LoVo (cell line): Measurements from ENCODE around the gene SYAP1.
"Not testable (repeated sequence)": the region's sequence is repeated elsewhere in the genome, so short reads cannot be mapped to it uniquely, and the experiment has no call there.

Experiments
- DNase-seq: peaks from one replicate; pipeline ENCODE4 v3.0.0-alpha.2; 2016; ENCODE audit warnings: low spot score

The SYAP1 gene

GRCh38 chrX:16719334-16720084 is at the start of gene SYAP1:
TSS of gene SYAP1 (plus strand) at chrX:16719612. CDS start at chrX:16719725, 113 bp downstream.
- peak; percentile 92 for DNase-seq

- DNase-seq: no peak
Measured at GRCh38 chrX:16671005-16671404, 48.4 kb upstream of the SYAP1 start.

GRCh38 chrX:16678689-16679088 is 40.7 kb upstream of the SYAP1 start:
- no peak for DNase-seq

- no peak for DNase-seq
Measured at GRCh38 chrX:16683007-16683664, 36.3 kb upstream of the SYAP1 start.

- no peak for DNase-seq
Measured at GRCh38 chrX:16687514-16687913, 31.9 kb upstream of the SYAP1 start.

- peak; percentile 14 for DNase-seq
Measured at GRCh38 chrX:16695079-16695676, 24.2 kb upstream of the SYAP1 start.

- no peak for DNase-seq
Measured at GRCh38 chrX:16696956-16697355, 22.5 kb upstream of the SYAP1 start.

GRCh38 chrX:16699389-16699788 is 20.0 kb upstream of the SYAP1 start:
- DNase-seq: no peak

- DNase-seq: no peak
Measured at GRCh38 chrX:16700734-16701133, 18.7 kb upstream of the SYAP1 start.

- DNase-seq: no peak
Measured at GRCh38 chrX:16702700-16703599, 16.5 kb upstream of the SYAP1 start.

GRCh38 chrX:16705370-16705769 is 14.0 kb upstream of the SYAP1 start:
- no peak for DNase-seq

- DNase-seq: no peak
Measured at GRCh38 chrX:16708016-16708415, 11.4 kb upstream of the SYAP1 start.

GRCh38 chrX:16711219-16711811 is 8.1 kb upstream of the SYAP1 start:
- DNase-seq: no peak

- DNase-seq: no peak
Measured at GRCh38 chrX:16711893-16712547, 7.4 kb upstream of the SYAP1 start.

GRCh38 chrX:16712548-16713155 is 6.8 kb upstream of the SYAP1 start, which contains the start of gene CTPS2:
TSS of gene CTPS2 (minus strand) at chrX:16712669. CDS start at chrX:16702902, 9,767 bp downstream.
- peak; percentile 46 for DNase-seq

GRCh38 chrX:16714504-16714903 is 4.9 kb upstream of the SYAP1 start:
- no peak for DNase-seq

GRCh38 chrX:16715638-16716037 is 3.8 kb upstream of the SYAP1 start:
- not testable (repeated sequence) for DNase-seq

GRCh38 chrX:16716451-16716850 is 3.0 kb upstream of the SYAP1 start:
- DNase-seq: not testable (repeated sequence)

GRCh38 chrX:16718824-16719333 is 533 bp upstream of the SYAP1 start:
- peak; percentile 2 for DNase-seq

GRCh38 chrX:16722481-16722880 is 3.1 kb downstream of the SYAP1 start:
- DNase-seq: no peak
